SK-N-SH (cell line): ENCODE results near the gene DENND5A. TPM values are rescaled to one million over a fixed set of nuclear protein-coding genes. Genes with fewer than 3 reads are reported as not detected.

Experiments used
- CTCF ChIA-PET: fragments of 300-600, 350-600 bp; formaldehyde crosslinking; extraction: SDS; loops from one replicate; lab custom pipeline; 2021; lab: Yijun Ruan, JAX
- POLR2A ChIA-PET: fragments of 350-600 bp; sonication (Branson Sonifier 250); formaldehyde crosslinking; extraction: SDS; loops from one replicate; lab custom pipeline; 2020; ENCODE audit warnings: antibody characterized with exemption, inconsistent platforms; lab: Yijun Ruan, JAX
- DNase-seq: peaks from one replicate; pipeline ENCODE4 v3.0.0; 2012
- H2AFZ ChIP-seq: fragments of 200-600 bp; sonication (generic); 2 replicates; pipeline ENCODE4 v1.8.1; 2016; ENCODE audit warnings: antibody characterized with exemption, mild to moderate bottlenecking, low read depth
- H3F3A ChIP-seq: fragments of 200-600 bp; sonication (generic); replicated peaks from 2 replicates; pipeline ENCODE3; 2016; ENCODE audit warnings: antibody characterized with exemption, mild to moderate bottlenecking; ENCODE audit not compliant: insufficient read depth
- H3K27ac ChIP-seq, 2 experiments: fragments of 200-500 bp in 1 of 2; fragments of 200-600 bp in 1 of 2; sonication (Bioruptor generic) in 1 of 2; sonication (generic), shearing (Covaris generic) in 1 of 2; 2 replicates each; pipeline versions ENCODE4 v1.5.1 to v1.6.1; 2014 to 2016; ENCODE audit warnings: low read depth in 2 of 2, inconsistent platforms in 1 of 2, low read length in 1 of 2, mild to moderate bottlenecking in 1 of 2, mixed read lengths in 1 of 2
- H3K27me3 ChIP-seq: fragments of 200-600 bp; sonication (generic), shearing (Covaris generic); 2 replicates; pipeline ENCODE4 v1.6.1; 2016; ENCODE audit warnings: mixed run types; ENCODE audit not compliant: insufficient read depth
- H3K36me3 ChIP-seq, 2 experiments: fragments of 200-500 bp in 1 of 2; fragments of 200-600 bp in 1 of 2; sonication (Bioruptor generic) in 1 of 2; sonication (generic) in 1 of 2; replicated peaks in 1 of 2; 2 replicates each; pipeline versions ENCODE3 to v1.5.1; 2014 to 2016; ENCODE audit warnings: low read length in 1 of 2, mild to moderate bottlenecking in 1 of 2; ENCODE audit not compliant: insufficient read depth in 2 of 2, control insufficient read depth in 1 of 2
- H3K4me1 ChIP-seq, 2 experiments: fragments of 200-500 bp in 1 of 2; fragments of 200-600 bp in 1 of 2; sonication (Bioruptor generic) in 1 of 2; sonication (generic), shearing (Covaris generic) in 1 of 2; 2 replicates each; pipeline versions ENCODE4 v1.5.1 to v1.6.1; 2014 to 2016; ENCODE audit warnings: low read depth in 1 of 2, low read length in 1 of 2, mixed run types in 1 of 2; ENCODE audit not compliant: insufficient read depth in 2 of 2, control insufficient read depth in 1 of 2
- H3K4me2 ChIP-seq: fragments of 200-600 bp; sonication (generic), shearing (Covaris generic); 2 replicates; pipeline ENCODE4 v1.6.1; 2017; ENCODE audit warnings: mixed run types
- H3K4me3 ChIP-seq, 2 experiments: fragments of 200-500 bp in 1 of 2; fragments of 200-600 bp in 1 of 2; sonication (Bioruptor generic) in 1 of 2; sonication (generic), shearing (Covaris generic) in 1 of 2; 2 replicates each; pipeline versions ENCODE4 v1.5.1 to v1.8.1; 2014 to 2016; ENCODE audit warnings: low read depth in 2 of 2, inconsistent platforms in 1 of 2, low read length in 1 of 2, mild to moderate bottlenecking in 1 of 2, mixed read lengths in 1 of 2, moderate library complexity in 1 of 2
- H3K79me2 ChIP-seq: fragments of 200-600 bp; sonication (generic); 2 replicates; pipeline ENCODE4 v1.8.1; 2017; ENCODE audit warnings: mild to moderate bottlenecking; ENCODE audit not compliant: insufficient read depth
- H3K9ac ChIP-seq: fragments of 200-600 bp; sonication (generic); 2 replicates; pipeline ENCODE4 v1.6.1; 2017; ENCODE audit warnings: mixed run types
- H3K9me2 ChIP-seq: fragments of 200-600 bp; sonication (generic); 2 replicates; pipeline ENCODE4 v1.6.1; 2017; ENCODE audit warnings: mixed run types
- H3K9me3 ChIP-seq: fragments of 200-600 bp; sonication (generic); 2 replicates; pipeline ENCODE4 v1.6.1; 2017; ENCODE audit warnings: mixed run types, mild to moderate bottlenecking, moderate library complexity
- H4K20me1 ChIP-seq: fragments of 200-600 bp; sonication (generic); 2 replicates; pipeline ENCODE4 v1.6.1; 2017; ENCODE audit warnings: mild to moderate bottlenecking, mixed run types; ENCODE audit not compliant: insufficient read depth
- EZH2phosphoT487 ChIP-seq: fragments of 200-600 bp; sonication (generic); IDR thresholded peaks from 2 replicates; pipeline ENCODE4 v1.6.1; 2017; ENCODE audit warnings: low read depth, mixed run types, mild to moderate bottlenecking, antibody characterized with exemption, moderate library complexity, borderline replicate concordance
- FOXJ3 ChIP-seq: sonication (generic); formaldehyde crosslinking; IDR thresholded peaks from 2 replicates; pipeline ENCODE4 v1.5.1; 2020; ENCODE audit warnings: mild to moderate bottlenecking, missing genetic modification reagents
- GABPA ChIP-seq: IDR thresholded peaks from 2 replicates; pipeline ENCODE4 v1.4.0; 2012; ENCODE audit warnings: low read depth, mild to moderate bottlenecking
- JUND ChIP-seq: IDR thresholded peaks from 2 replicates; pipeline ENCODE4 v1.4.0; 2012
- NRF1 ChIP-seq: IDR thresholded peaks from 2 replicates; pipeline ENCODE4 v1.6.1; 2012; ENCODE audit warnings: low read depth, mild to moderate bottlenecking, low read length
- RAD21 ChIP-seq: IDR thresholded peaks from 2 replicates; pipeline ENCODE4 v1.6.1; 2012; ENCODE audit warnings: mild to moderate bottlenecking, low read length
- REST ChIP-seq: IDR thresholded peaks from 2 replicates; pipeline ENCODE4 v1.6.1; 2012; ENCODE audit warnings: mild to moderate bottlenecking, low read depth, low read length, moderate library complexity
- SMC3 ChIP-seq: IDR thresholded peaks from 2 replicates; pipeline ENCODE4 v1.6.1; 2012; ENCODE audit warnings: low read depth, low read length, improper control_type of control experiment
- TCF12 ChIP-seq: IDR thresholded peaks from 2 replicates; pipeline ENCODE4 v1.4.0; 2012
- WGBS: methylation state at CpG from one replicate; pipeline ENCODE4 v1.1.6; 2017; ENCODE audit warnings: low lambda C conversion rate; 5-methylcytosine and 5-hydroxymethylcytosine counted together
- polyA plus RNA-seq, 3 experiments: library from polyadenylated mRNA; depleted of rRNA; stranded (reverse); fragments of >200 nt; gene quantifications; 2 replicates each; pipeline ENCODE4 v1.2.3, GENCODE V29; 2012
- TF ChIP-seq, protein P1 (sequence below): fragments of 150-350 bp; IDR thresholded peaks from 2 replicates; pipeline ENCODE4 v1.6.1; 2017; ENCODE audit warnings: antibody characterized with exemption, low read length, low read depth, borderline replicate concordance
- TF ChIP-seq, protein P2 (sequence below): fragments of 200-600 bp; sonication (generic); IDR thresholded peaks from 2 replicates; pipeline ENCODE4 v1.6.1; 2017; ENCODE audit warnings: antibody characterized with exemption, mild to moderate bottlenecking, moderate library complexity

Gene DENND5A
- polyA plus RNA-seq, 1 of the 3 experiments (the other 2 are of a cell fraction): 110 TPM

GRCh38 chr11:9120664-9121468 is 144.3 kb downstream of the DENND5A start:
- H3K79me2 ChIP-seq: no peaks in the 10 kb centered on the region
- no peaks in the 10 kb centered on the region for H3F3A ChIP-seq
- WGBS: 82% methylated on average over 9 of the region's 9 CpGs
- ChIA-PET CTCF (interaction anchor here (1.0 to 2.1 kb wide), 9 partner anchors 10 to 206 kb away, joined by 3 to 10 read pairs (median 4); no protein-coding TSS in a partner anchor), POLR2A (no interaction called here)
- no peak overlapping the region for H2AFZ ChIP-seq
- no peak overlapping the region for H3K9ac ChIP-seq
- H3K36me3 ChIP-seq: peaks cover 0 to 2% of the 10 kb centered on the region in 2 experiments
- H3K27me3 ChIP-seq: no peaks in the 10 kb centered on the region
- peak; percentile 34 for DNase-seq
- H4K20me1 ChIP-seq: no peaks in the 10 kb centered on the region
- H3K4me3 ChIP-seq: no peak overlapping the region
- no peaks in the 10 kb centered on the region for H3K9me3 ChIP-seq
- TF ChIP-seq NRF1 (no peak), TCF12 (no peak), RAD21 (peak; percentile 40; the same call in 1 of the 2 replicates)
- TF ChIP-seq, protein P1, sequence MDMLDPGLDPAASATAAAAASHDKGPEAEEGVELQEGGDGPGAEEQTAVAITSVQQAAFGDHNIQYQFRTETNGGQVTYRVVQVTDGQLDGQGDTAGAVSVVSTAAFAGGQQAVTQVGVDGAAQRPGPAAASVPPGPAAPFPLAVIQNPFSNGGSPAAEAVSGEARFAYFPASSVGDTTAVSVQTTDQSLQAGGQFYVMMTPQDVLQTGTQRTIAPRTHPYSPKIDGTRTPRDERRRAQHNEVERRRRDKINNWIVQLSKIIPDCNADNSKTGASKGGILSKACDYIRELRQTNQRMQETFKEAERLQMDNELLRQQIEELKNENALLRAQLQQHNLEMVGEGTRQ: no peak
- TF ChIP-seq, protein P2, sequence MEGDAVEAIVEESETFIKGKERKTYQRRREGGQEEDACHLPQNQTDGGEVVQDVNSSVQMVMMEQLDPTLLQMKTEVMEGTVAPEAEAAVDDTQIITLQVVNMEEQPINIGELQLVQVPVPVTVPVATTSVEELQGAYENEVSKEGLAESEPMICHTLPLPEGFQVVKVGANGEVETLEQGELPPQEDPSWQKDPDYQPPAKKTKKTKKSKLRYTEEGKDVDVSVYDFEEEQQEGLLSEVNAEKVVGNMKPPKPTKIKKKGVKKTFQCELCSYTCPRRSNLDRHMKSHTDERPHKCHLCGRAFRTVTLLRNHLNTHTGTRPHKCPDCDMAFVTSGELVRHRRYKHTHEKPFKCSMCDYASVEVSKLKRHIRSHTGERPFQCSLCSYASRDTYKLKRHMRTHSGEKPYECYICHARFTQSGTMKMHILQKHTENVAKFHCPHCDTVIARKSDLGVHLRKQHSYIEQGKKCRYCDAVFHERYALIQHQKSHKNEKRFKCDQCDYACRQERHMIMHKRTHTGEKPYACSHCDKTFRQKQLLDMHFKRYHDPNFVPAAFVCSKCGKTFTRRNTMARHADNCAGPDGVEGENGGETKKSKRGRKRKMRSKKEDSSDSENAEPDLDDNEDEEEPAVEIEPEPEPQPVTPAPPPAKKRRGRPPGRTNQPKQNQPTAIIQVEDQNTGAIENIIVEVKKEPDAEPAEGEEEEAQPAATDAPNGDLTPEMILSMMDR: peak; percentile 22; the same call in 1 of the 2 replicates
- no peak overlapping the region for H3K4me2 ChIP-seq
- H3K9me2 ChIP-seq: no peaks in the 10 kb centered on the region
- no peaks in the 10 kb centered on the region for H3K4me1 ChIP-seq
- H3K27ac ChIP-seq: no peak overlapping the region

DNA sequence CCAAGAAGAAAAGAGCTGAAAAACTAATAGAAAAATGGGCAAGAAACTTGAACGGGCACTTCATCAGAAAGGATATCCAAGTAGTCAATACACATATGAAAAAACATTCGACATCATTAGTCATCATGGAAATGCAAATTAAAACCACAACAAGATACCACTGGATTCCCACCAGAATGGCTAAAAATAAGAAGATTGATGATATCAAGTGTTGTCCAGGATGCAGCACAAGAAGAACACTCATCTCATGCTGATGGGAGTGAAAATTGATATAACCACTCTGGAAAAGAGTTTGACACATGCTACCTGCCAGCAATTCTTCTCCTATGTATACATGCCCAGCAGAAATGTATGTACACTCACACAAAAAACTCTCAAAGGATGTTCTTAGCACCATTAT is 146.9 kb downstream of the DENND5A start:
- Histone ChIP-seq H4K20me1 (no peaks in the 10 kb centered on the region), H3K27me3 (no peaks in the 10 kb centered on the region), H3K9ac (no peak overlapping the region), H2AFZ (no peak overlapping the region), H3K4me3 (no peak overlapping the region), H3K4me1 (no peaks in the 10 kb centered on the region), H3K4me2 (no peak overlapping the region), H3K27ac (no peak overlapping the region), H3K36me3 (peaks cover 0 to 5% of the 10 kb centered on the region in 2 experiments)
- DNase-seq: no peak
- POLR2A ChIA-PET: no interaction called here
- TF ChIP-seq GABPA (no peak), TCF12 (no peak), JUND (no peak), REST (no peak), SMC3 (no peak), EZH2phosphoT487 (no peak), FOXJ3 (CRISPR knock-in tag) (no peak)
- TF ChIP-seq, protein P2: no peak
- TF ChIP-seq, all 33 proteins: peak for 0
- 93% methylated on average over 2 of the region's 2 CpGs for WGBS
- Histone ChIP-seq H3K9me3 (peaks cover 3% of the 10 kb centered on the region; the same call in 1 of the 2 replicates), H3K79me2 (no peaks in the 10 kb centered on the region), H3K9me2 (no peaks in the 10 kb centered on the region), H3F3A (no peaks in the 10 kb centered on the region)
- CTCF ChIA-PET: interaction anchor here (0.5 to 2.3 kb wide), 3 partner anchors 20 to 102 kb away, joined by 3 to 7 read pairs (median 3); no protein-coding TSS in a partner anchor
